Large intestine (tissue), 12 donors: ENCODE data around the gene PPIL6. TPM values are rescaled to one million over a fixed set of nuclear protein-coding genes. Genes with fewer than 3 reads are reported as not detected.

ENCODE experiments used
- DNase-seq, 2 donors: peaks; one replicate each; pipeline versions ENCODE4 v3.0.0 to v3.0.0-alpha.2; 2013
- H3K27ac ChIP-seq: one replicate; pipeline ENCODE4 v1.5.1; 2013; ENCODE audit warnings: low read length
- H3K27me3 ChIP-seq: 2 replicates; pipeline ENCODE4 v1.6.1; 2013; ENCODE audit warnings: low read length; ENCODE audit not compliant: control insufficient read depth, insufficient read depth
- H3K36me3 ChIP-seq: 2 replicates; pipeline ENCODE4 v1.6.1; 2013; ENCODE audit warnings: low read length; ENCODE audit not compliant: control insufficient read depth, insufficient read depth
- H3K4me1 ChIP-seq: one replicate; pipeline ENCODE4 v1.6.1; 2013; ENCODE audit warnings: low read length; ENCODE audit not compliant: control insufficient read depth, insufficient read depth
- H3K4me3 ChIP-seq: one replicate; pipeline ENCODE4 v1.5.1; 2013; ENCODE audit warnings: low read length
- H3K9me3 ChIP-seq: one replicate; pipeline ENCODE4 v1.6.1; 2013; ENCODE audit warnings: mild to moderate bottlenecking, low read depth, low read length, moderate library complexity; ENCODE audit not compliant: control insufficient read depth
- WGBS: methylation state at CpG from one replicate; pipeline ENCODE4 v1.1.5; 2013; ENCODE audit warnings: low lambda C conversion rate; ENCODE audit not compliant: insufficient coverage; 5-methylcytosine and 5-hydroxymethylcytosine counted together
- long read RNA-seq, 11 donors: transcript quantifications; one replicate each; lab custom pipeline, GENCODE V29; 2026
- polyA plus RNA-seq: library from polyadenylated mRNA; unstranded; fragments of 120-200 nt; gene quantifications from one replicate; pipeline ENCODE4 v1.2.1, GENCODE V29; 2013

Gene PPIL6
- 3.8 TPM for polyA plus RNA-seq
- long read RNA-seq, donor 1 = 0 reads
- long read RNA-seq, donor 2, full-length matches to known transcripts = 1 of 24 reads
- long read RNA-seq, donor 2, partial matches to known transcripts = 23 of 24 reads
- long read RNA-seq, donor 2, other reads (novel, unspliced or antisense) = 0 of 24 reads
- long read RNA-seq, donor 3, partial matches to known transcripts = 16 of 24 reads
- long read RNA-seq, donor 3, other reads (novel, unspliced or antisense) = 8 of 24 reads
- long read RNA-seq, donor 4, full-length matches to known transcripts = 1 of 1 reads
- long read RNA-seq, donor 4, partial matches to known transcripts = 0 of 1 reads
- long read RNA-seq, donor 4, other reads (novel, unspliced or antisense) = 0 of 1 reads
- long read RNA-seq, donor 5, full-length matches to known transcripts = 2 of 2 reads
- long read RNA-seq, donor 5, partial matches to known transcripts = 0 of 2 reads
- long read RNA-seq, donor 5, other reads (novel, unspliced or antisense) = 0 of 2 reads
- long read RNA-seq, donor 6, partial matches to known transcripts = 0 of 6 reads
- long read RNA-seq, donor 6, other reads (novel, unspliced or antisense) = 6 of 6 reads
- long read RNA-seq, donor 7 = 0 reads
- long read RNA-seq, donor 8, full-length matches to known transcripts = 1 of 7 reads
- long read RNA-seq, donor 8, partial matches to known transcripts = 0 of 7 reads
- long read RNA-seq, donor 8, other reads (novel, unspliced or antisense) = 6 of 7 reads
- long read RNA-seq, donor 9 = 0 reads
- long read RNA-seq, donor 10, full-length matches to known transcripts = 2 of 2 reads
- long read RNA-seq, donor 10, partial matches to known transcripts = 0 of 2 reads
- long read RNA-seq, donor 10, other reads (novel, unspliced or antisense) = 0 of 2 reads
- long read RNA-seq, donor 11, full-length matches to known transcripts = 1 of 1 reads
- long read RNA-seq, donor 11, partial matches to known transcripts = 0 of 1 reads
- long read RNA-seq, donor 11, other reads (novel, unspliced or antisense) = 0 of 1 reads

DNA sequence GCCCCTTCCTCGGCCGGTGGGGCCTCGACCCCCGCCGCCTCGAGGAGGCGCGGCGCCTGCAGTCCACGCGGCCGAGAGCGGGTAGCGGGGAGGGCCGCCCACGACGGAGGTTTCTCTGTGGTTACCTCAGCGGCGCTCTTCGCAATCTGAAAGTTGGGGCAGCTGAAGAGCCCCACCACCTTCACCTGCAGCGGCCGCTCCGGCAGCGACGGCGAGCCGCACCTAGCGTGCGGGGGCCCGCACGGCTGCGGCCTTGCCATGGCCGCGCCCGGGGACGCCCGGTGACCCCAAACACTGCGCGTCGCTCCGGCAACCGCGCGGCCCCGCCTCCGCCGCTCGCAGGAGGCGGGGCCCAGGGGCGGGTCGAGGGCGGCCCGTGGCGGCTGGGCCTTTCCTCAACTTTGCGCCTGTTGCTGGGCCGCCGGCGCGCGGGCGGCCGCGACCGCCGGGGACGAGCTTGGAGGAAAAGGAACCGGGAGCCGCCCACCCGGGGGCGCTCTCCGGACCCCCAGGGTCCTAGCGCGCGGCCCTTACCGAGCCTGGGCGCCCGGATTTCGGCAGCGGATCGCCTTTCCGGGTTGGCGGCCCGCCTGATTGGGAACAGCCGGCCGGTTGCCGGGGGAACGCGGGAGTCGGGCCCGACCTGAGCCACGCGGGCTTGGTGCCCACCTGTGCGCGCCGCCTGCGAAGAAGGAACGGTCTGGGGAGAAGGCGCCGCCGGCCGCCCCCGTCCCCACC, at the start of gene PPIL6, which contains the start of gene SMPD2:
Gene PPIL6, minus strand, starts transcription at position 298 of the 738 bp plus-strand sequence. Its CDS starts 38 bp downstream, at position 260.
Gene SMPD2, plus strand, starts transcription at position 394 of the 738 bp plus-strand sequence. CDS start 398 bp downstream, outside the sequence.
- peak within 1 kb of the TSS; percentile 69 for H3K27ac ChIP-seq
- H3K4me1 ChIP-seq = peaks cover 7% of the 10 kb centered on the region
- H3K4me3 ChIP-seq = peak within 1 kb of the TSS; percentile 70
- H3K27me3 ChIP-seq = no peaks in the 10 kb centered on the region
- peak; percentile 91 to 95 for DNase-seq
- no CpG with 5 or more reads among the region's 102 CpGs for WGBS
- no peaks in the 10 kb centered on the region for H3K9me3 ChIP-seq
- H3K36me3 ChIP-seq = peaks cover 31% of the 10 kb centered on the region

DNA sequence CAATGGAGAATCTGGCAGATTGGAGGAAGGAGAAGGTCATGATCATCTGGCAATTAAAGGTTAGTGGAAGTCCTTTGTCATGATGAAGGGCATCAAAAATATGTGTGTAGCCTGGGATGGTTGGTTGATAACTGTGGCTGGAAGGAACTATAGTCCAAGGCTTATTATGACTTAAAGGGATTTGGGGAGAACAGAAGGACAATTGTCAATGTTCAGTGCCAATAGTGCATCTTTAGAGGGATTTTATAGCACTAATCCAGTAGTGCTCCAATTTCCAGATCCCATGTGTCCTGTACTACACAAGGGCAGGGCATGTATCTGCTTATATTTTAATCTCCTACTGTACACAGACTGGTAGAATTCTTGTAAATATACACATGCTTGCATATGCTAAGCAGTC, 47.6 kb upstream of the PPIL6 start:
- DNase-seq = no peak
- Histone ChIP-seq H3K4me3 (no peak overlapping the region), H3K4me1 (no peaks in the 10 kb centered on the region), H3K27ac (no peak overlapping the region), H3K36me3 (no peaks in the 10 kb centered on the region), H3K27me3 (peaks cover 2% of the 10 kb centered on the region), H3K9me3 (no peaks in the 10 kb centered on the region)

DNA sequence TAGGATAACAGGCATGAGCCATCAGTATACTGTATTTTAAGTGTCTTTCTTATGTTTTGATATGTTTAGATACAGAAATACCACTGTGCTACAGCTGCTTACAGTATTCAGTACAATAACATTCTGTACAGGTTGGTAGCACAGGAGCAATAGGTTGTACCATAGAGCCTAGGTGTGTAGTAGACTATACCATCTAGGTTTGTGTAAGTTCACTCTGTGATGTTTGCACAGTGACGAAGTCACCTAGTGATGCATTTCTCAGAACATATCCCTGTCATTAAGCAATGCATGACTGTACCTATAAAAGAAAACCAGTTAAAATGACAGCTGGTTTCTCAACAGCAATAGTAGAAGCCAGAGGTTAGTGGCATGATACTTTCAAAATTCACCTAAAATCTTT, 45.6 kb upstream of the PPIL6 start:
- no peak overlapping the region for H3K27ac ChIP-seq
- WGBS = no CpG with 5 or more reads among the region's 1 CpG
- H3K4me1 ChIP-seq = peaks cover 8% of the 10 kb centered on the region
- peaks cover 8% of the 10 kb centered on the region for H3K36me3 ChIP-seq
- DNase-seq = peak; percentile 36 to 62
- H3K27me3 ChIP-seq = peaks cover 2% of the 10 kb centered on the region
- H3K4me3 ChIP-seq = no peak overlapping the region
- H3K9me3 ChIP-seq = peaks cover 3% of the 10 kb centered on the region

DNA sequence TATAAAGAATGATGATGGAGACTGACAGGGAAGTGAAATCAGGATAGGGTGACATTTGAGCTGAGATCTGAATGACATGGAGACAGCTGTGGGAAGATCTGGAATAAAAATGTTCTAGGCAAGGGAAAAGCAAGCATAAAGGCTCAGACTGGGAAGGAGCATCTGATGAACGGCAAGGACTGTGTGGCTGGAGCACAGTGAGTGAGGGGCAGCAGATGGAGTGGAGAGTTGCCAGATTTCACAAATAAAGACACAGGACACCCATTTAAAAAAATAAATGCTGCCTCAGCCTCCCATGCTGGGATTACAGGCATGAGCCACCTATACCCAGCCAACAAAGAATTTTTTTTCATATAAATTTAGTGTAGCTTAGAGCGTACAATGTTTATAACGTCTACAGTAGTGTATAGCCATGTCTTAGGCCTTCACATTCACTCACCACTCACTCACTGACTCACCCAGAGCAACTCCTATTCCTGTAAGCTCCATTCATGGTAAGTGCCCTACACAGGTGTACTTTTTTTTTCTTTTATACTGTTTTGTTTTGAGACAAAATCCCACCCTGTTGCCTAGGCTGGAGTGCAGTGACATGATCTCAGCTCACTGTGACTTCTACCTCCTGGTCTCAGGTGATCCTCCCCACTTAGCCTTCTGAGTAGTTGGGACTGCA, 45.0 kb upstream of the PPIL6 start:
- no peaks in the 10 kb centered on the region for H3K27me3 ChIP-seq
- no peak for DNase-seq
- H3K4me1 ChIP-seq = peaks cover 13% of the 10 kb centered on the region
- H3K36me3 ChIP-seq = peaks cover 14% of the 10 kb centered on the region
- H3K9me3 ChIP-seq = peaks cover 3% of the 10 kb centered on the region
- H3K4me3 ChIP-seq = no peak overlapping the region
- H3K27ac ChIP-seq = no peak overlapping the region
- WGBS = no CpG with 5 or more reads among the region's 3 CpGs

DNA sequence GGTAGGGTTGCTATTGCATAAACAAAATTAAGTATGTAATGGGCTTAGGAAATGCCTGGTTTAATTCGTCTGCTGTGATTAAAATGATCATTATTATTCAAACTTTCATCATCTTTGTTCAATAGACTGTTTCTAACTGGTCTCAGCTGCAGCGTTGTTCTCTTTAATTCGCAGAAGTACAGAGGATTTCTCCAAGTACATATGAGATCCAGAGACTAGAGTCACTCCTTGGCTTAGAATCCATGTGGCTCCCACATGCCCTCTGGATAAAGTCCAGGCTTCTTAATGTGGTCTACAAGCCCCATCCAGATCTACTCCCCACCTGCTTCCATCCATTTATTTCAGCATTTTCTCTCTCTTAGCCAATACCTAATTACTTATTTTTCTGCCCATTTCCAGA, 43.7 kb upstream of the PPIL6 start:
- H3K9me3 ChIP-seq = peaks cover 3% of the 10 kb centered on the region
- no peak overlapping the region for H3K27ac ChIP-seq
- H3K36me3 ChIP-seq = peaks cover 20% of the 10 kb centered on the region
- peaks cover 19% of the 10 kb centered on the region for H3K4me1 ChIP-seq
- no peaks in the 10 kb centered on the region for H3K27me3 ChIP-seq
- no peak for DNase-seq
- no peak overlapping the region for H3K4me3 ChIP-seq
- 60% methylated on average over 1 of the region's 3 CpGs for WGBS

DNA sequence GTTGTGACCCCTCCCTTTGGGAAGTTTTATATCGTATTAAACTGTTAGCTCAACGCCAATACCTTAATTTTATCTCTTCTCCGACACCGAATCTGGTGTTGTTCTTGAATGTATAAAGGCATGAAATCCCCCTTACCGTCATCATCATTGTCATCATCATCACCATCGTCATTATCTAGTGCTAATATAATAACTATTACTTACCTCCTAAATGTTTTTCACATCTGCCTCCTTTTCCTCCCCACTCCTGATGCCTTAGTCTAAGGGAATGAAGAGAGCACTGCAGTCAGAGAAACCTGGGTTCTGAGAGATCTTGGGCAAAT, 43.3 kb upstream of the PPIL6 start:
- 0% methylated on average over 2 of the region's 6 CpGs for WGBS
- Histone ChIP-seq H3K36me3 (peaks cover 20% of the 10 kb centered on the region), H3K4me3 (peak overlapping the region; percentile 27), H3K27ac (no peak overlapping the region), H3K4me1 (peaks cover 19% of the 10 kb centered on the region), H3K9me3 (peaks cover 3% of the 10 kb centered on the region), H3K27me3 (no peaks in the 10 kb centered on the region)
- no peak for DNase-seq

DNA sequence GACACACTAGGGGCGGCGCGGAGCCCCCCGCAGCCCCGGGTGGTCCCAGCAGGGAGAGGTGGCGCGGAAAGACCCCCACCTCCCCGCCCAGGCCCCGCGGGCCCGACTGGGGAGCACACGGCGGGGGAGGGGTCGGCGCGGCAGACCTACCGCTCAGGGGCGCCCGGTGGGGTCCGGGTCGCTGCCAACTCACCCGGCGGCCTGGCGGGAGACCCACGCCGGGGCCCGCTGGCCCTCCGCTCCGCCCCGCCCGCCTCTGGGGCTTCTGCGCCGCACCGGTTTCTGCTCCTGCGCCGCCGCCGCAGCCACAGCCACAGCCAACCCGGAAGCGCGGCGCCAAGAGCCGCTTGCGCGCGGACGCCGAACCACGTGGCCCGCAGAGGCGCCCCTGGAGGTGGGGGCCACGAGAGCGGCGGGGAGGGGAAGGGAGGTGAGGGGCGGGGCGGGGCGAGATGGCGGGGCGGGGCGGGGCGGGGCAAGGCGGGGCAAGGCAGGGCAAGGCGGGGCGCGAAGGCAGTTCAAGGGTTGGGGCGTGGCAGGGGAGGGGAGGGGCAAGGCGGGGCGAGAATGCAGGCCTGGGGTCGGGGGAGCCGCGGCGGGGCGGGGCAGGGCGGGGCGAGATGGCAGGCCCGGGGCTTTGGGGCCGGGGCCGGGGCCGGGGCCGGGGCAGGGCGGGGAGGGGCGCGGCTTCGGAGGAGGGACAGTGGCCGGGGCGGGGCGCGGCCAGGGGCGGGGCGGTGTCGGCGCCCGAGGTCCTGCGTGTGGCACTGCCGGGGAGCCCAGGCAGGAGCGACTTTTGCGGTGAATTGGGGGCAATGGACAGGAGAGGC, 42.7 kb upstream of the PPIL6 start, which contains the start of gene ZBTB24:
Gene ZBTB24, minus strand, starts transcription at position 315 of the 830 bp plus-strand sequence. CDS start 1,193 bp downstream, outside the sequence.
- Histone ChIP-seq H3K27ac (peak within 1 kb of the TSS; percentile 61), H3K27me3 (no peaks in the 10 kb centered on the region), H3K4me1 (peaks cover 19% of the 10 kb centered on the region), H3K36me3 (peaks cover 20% of the 10 kb centered on the region), H3K9me3 (peaks cover 3% of the 10 kb centered on the region), H3K4me3 (peak within 1 kb of the TSS; percentile 72)
- no CpG with 5 or more reads among the region's 97 CpGs for WGBS
- DNase-seq = peak; percentile 89 to 91

DNA sequence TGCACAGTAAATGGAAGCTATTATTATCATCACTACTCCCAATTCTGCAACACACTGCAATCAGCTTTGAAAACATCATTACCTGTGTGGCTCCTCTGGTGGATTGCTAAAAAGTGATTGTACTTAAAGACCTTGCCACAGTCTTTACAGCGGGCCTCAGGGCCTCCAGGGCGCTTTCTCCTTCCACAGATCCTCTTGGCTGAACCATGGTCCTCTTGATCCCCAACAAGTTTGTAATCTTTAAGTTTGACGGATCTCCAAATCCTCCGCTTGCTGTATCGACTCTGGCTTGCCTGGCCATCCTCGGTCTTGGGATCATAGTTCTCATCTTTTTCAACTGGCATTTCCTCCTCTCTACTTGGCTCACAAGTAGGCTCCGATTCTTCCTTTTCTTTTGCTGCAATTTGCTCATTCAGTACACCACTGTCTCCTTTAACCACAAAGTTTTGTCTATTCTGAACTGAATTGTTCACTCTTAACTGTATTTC, 40.6 kb upstream of the PPIL6 start:
- peaks cover 28% of the 10 kb centered on the region for H3K36me3 ChIP-seq
- no peak overlapping the region for H3K4me3 ChIP-seq
- peaks cover 28% of the 10 kb centered on the region for H3K4me1 ChIP-seq
- 91% methylated on average over 4 of the region's 7 CpGs for WGBS
- peaks cover 3% of the 10 kb centered on the region for H3K9me3 ChIP-seq
- H3K27ac ChIP-seq = no peak overlapping the region
- no peak for DNase-seq
- no peaks in the 10 kb centered on the region for H3K27me3 ChIP-seq
